SK-N-SH (cell line): ENCODE data around the gene CELF4.

Experiments used
- CHD2 ChIP-seq: fragments of 150-350 bp; IDR thresholded peaks from 2 replicates; pipeline ENCODE4 v1.6.1; 2018; ENCODE audit warnings: low read length; ENCODE audit not compliant: partially characterized antibody
- CTCF ChIP-seq: fragments of 200-600 bp; sonication (generic); IDR thresholded peaks from 2 replicates; pipeline ENCODE4 v1.6.1; 2017; ENCODE audit warnings: antibody characterized with exemption, mild to moderate bottlenecking, moderate library complexity
- EP300 ChIP-seq, 2 experiments: IDR thresholded peaks; 2 replicates each; pipeline versions ENCODE4 v1.4.0 to v1.6.1; 2012; ENCODE audit warnings: borderline replicate concordance in 1 of 2, low read depth in 1 of 2, low read length in 1 of 2
- EZH2phosphoT487 ChIP-seq: fragments of 200-600 bp; sonication (generic); IDR thresholded peaks from 2 replicates; pipeline ENCODE4 v1.6.1; 2017; ENCODE audit warnings: low read depth, mixed run types, mild to moderate bottlenecking, antibody characterized with exemption, moderate library complexity, borderline replicate concordance
- GABPA ChIP-seq: IDR thresholded peaks from 2 replicates; pipeline ENCODE4 v1.4.0; 2012; ENCODE audit warnings: low read depth, mild to moderate bottlenecking
- GATA2 ChIP-seq: sonication (generic); formaldehyde crosslinking; IDR thresholded peaks from 2 replicates; pipeline ENCODE4 v1.5.0; 2020; ENCODE audit warnings: mild to moderate bottlenecking, missing genetic modification reagents
- IRF3 ChIP-seq: fragments of 150-350 bp; IDR thresholded peaks from 2 replicates; pipeline ENCODE4 v1.6.1; 2016; ENCODE audit warnings: mild to moderate bottlenecking, low read depth, low read length
- JUND ChIP-seq: IDR thresholded peaks from 2 replicates; pipeline ENCODE4 v1.4.0; 2012
- MXI1 ChIP-seq: IDR thresholded peaks from 2 replicates; pipeline ENCODE4 v1.6.1; 2012; ENCODE audit warnings: mild to moderate bottlenecking, low read depth, low read length, improper control_type of control experiment
- PBX3 ChIP-seq: IDR thresholded peaks from 2 replicates; pipeline ENCODE4; 2012
- POLR2AphosphoS5 ChIP-seq: IDR thresholded peaks from 2 replicates; pipeline ENCODE4 v1.6.1; 2012; ENCODE audit warnings: low read depth, low read length
- SMC3 ChIP-seq: IDR thresholded peaks from 2 replicates; pipeline ENCODE4 v1.6.1; 2012; ENCODE audit warnings: low read depth, low read length, improper control_type of control experiment
- USF2 ChIP-seq: fragments of 150-350 bp; IDR thresholded peaks from 2 replicates; pipeline ENCODE4 v1.6.1; 2017; ENCODE audit warnings: antibody characterized with exemption, low read length, low read depth, borderline replicate concordance

GRCh38 chr18:37543321-37543720, 22.3 kb downstream of the CELF4 start:
- no peak for TF ChIP-seq CHD2
- TF ChIP-seq CTCF = no peak
- no peak for TF ChIP-seq GABPA
- TF ChIP-seq IRF3 = no peak
- no peak for TF ChIP-seq PBX3
- no peak for TF ChIP-seq USF2
- no peak for TF ChIP-seq SMC3
- TF ChIP-seq EP300 (IDR thresholded peaks at IDR 0.05; ENCODE audit: borderline replicate concordance in 1 of 2, low read depth in 1 of 2, low read length in 1 of 2) = no peak
- TF ChIP-seq GATA2 = no peak
- no peak for TF ChIP-seq POLR2AphosphoS5
- no peak for TF ChIP-seq MXI1
- no peak for TF ChIP-seq JUND
- no peak for TF ChIP-seq EZH2phosphoT487
